Muscle of leg (tissue), 11 donors: ENCODE results near the gene TRMT10B. TPM values are rescaled to one million over a fixed set of nuclear protein-coding genes. Genes with fewer than 3 reads are reported as not detected.
"Not testable (repeated sequence)": the region's sequence is repeated elsewhere in the genome, so short reads cannot be mapped to it uniquely, and the experiment has no call there.

Experiments
- DNase-seq: peaks from one replicate; pipeline ENCODE4 v3.0.0; 2013
- H3K27ac ChIP-seq: one replicate; pipeline ENCODE4 v1.5.1; 2013; ENCODE audit warnings: mild to moderate bottlenecking, low read length, control low read depth
- H3K27me3 ChIP-seq: one replicate; pipeline ENCODE4 v1.6.1; 2013; ENCODE audit warnings: low read length; ENCODE audit not compliant: control insufficient read depth, insufficient read depth
- H3K36me3 ChIP-seq: one replicate; pipeline ENCODE4 v1.6.1; 2013; ENCODE audit warnings: low read length; ENCODE audit not compliant: control insufficient read depth, insufficient read depth
- H3K4me1 ChIP-seq: one replicate; pipeline ENCODE4 v1.6.1; 2013; ENCODE audit warnings: low read length; ENCODE audit not compliant: control insufficient read depth, insufficient read depth
- H3K4me3 ChIP-seq: one replicate; pipeline ENCODE4 v1.5.1; 2013; ENCODE audit warnings: low read length, control low read depth
- H3K9me3 ChIP-seq: replicated peaks from 2 replicates; pipeline ENCODE4 v1.6.1; 2013; ENCODE audit warnings: low read depth, low read length; ENCODE audit not compliant: control insufficient read depth
- WGBS: methylation state at CpG from one replicate; pipeline ENCODE4 v1.1.5; 2013; ENCODE audit warnings: missing lambda C conversion rate; ENCODE audit not compliant: insufficient coverage; 5-methylcytosine and 5-hydroxymethylcytosine counted together
- polyA plus RNA-seq, 8 donors: library from polyadenylated mRNA; unstranded; fragments of 120-200 nt; gene quantifications; one replicate each; pipeline versions ENCODE4 v1.2.1 to v1.2.3, GENCODE V29; 2013; ENCODE audit warnings: inconsistent platforms in 1 of 8, low replicate concordance in 1 of 8; ENCODE audit not compliant: insufficient read length in 8 of 8, insufficient read depth in 1 of 8
- total RNA-seq: library from RNA; stranded (reverse); fragments of 120-200 nt; gene quantifications from one replicate; pipeline ENCODE4 v1.2.4, GENCODE V29; 2013

TRMT10B gene
- total and polyA plus RNA-seq, 9 donors: 4.8 to 13.8 (median 9.3) TPM

- DNase-seq: peak; percentile 65
- H3K4me1 ChIP-seq: peaks cover 19% of the 10 kb centered on the region
- WGBS: 60% methylated on average over 2 of the region's 3 CpGs
- no peak overlapping the region for H3K4me3 ChIP-seq
- H3K36me3 ChIP-seq: no peaks in the 10 kb centered on the region
- no peaks in the 10 kb centered on the region for H3K27me3 ChIP-seq
- H3K27ac ChIP-seq: no peak overlapping the region
- H3K9me3 ChIP-seq: no peaks in the 10 kb centered on the region
Measured at GRCh38 chr9:37747271-37747753, 6.3 kb upstream of the TRMT10B start.

GRCh38 chr9:37749129-37749528, 4.5 kb upstream of the TRMT10B start:
- Histone ChIP-seq H3K4me1 (peaks cover 23% of the 10 kb centered on the region), H3K9me3 (peaks cover 4% of the 10 kb centered on the region), H3K4me3 (no peak overlapping the region), H3K27me3 (no peaks in the 10 kb centered on the region), H3K36me3 (no peaks in the 10 kb centered on the region), H3K27ac (no peak overlapping the region)
- WGBS: 55% methylated on average over 4 of the region's 5 CpGs
- no peak for DNase-seq

GRCh38 chr9:37751186-37751585, 2.4 kb upstream of the TRMT10B start:
- Histone ChIP-seq H3K36me3 (no peaks in the 10 kb centered on the region), H3K4me1 (peaks cover 15% of the 10 kb centered on the region), H3K4me3 (no peak overlapping the region), H3K27ac (no peak overlapping the region), H3K9me3 (peaks cover 4% of the 10 kb centered on the region), H3K27me3 (no peaks in the 10 kb centered on the region)
- DNase-seq: no peak
- 86% methylated on average over 6 of the region's 6 CpGs for WGBS

GRCh38 chr9:37751704-37752103, 1.9 kb upstream of the TRMT10B start:
- H3K4me1 ChIP-seq: peaks cover 10% of the 10 kb centered on the region
- H3K9me3 ChIP-seq, H3K36me3 ChIP-seq, H3K27ac ChIP-seq, DNase-seq, H3K4me3 ChIP-seq, H3K27me3 ChIP-seq: not testable (repeated sequence)
- 89% methylated on average over 18 of the region's 30 CpGs for WGBS

- not testable (repeated sequence) for H3K4me1 ChIP-seq, H3K27me3 ChIP-seq, DNase-seq, H3K4me3 ChIP-seq, H3K27ac ChIP-seq, H3K36me3 ChIP-seq, H3K9me3 ChIP-seq
- WGBS: 89% methylated on average over 8 of the region's 13 CpGs
Measured at GRCh38 chr9:37752112-37752511, 1.5 kb upstream of the TRMT10B start.

GRCh38 chr9:37752642-37753488, 740 bp upstream of the TRMT10B start:
- no peak for DNase-seq
- Histone ChIP-seq H3K27me3 (no peaks in the 10 kb centered on the region), H3K9me3 (peaks cover 4% of the 10 kb centered on the region), H3K4me1 (peaks cover 8% of the 10 kb centered on the region), H3K27ac (no peak overlapping the region), H3K36me3 (no peaks in the 10 kb centered on the region), H3K4me3 (peak overlapping the region; percentile 58)
- 91% methylated on average over 16 of the region's 29 CpGs for WGBS

- no peak for DNase-seq
- H3K9me3 ChIP-seq: no peaks in the 10 kb centered on the region
- H3K4me1 ChIP-seq: peaks cover 4% of the 10 kb centered on the region
- no peak overlapping the region for H3K4me3 ChIP-seq
- WGBS: 75% methylated on average over 2 of the region's 3 CpGs
- H3K36me3 ChIP-seq: no peaks in the 10 kb centered on the region
- no peak overlapping the region for H3K27ac ChIP-seq
- no peaks in the 10 kb centered on the region for H3K27me3 ChIP-seq
Measured at GRCh38 chr9:37758747-37759146, 5.1 kb downstream of the TRMT10B start.

GRCh38 chr9:37760416-37761161, 7.0 kb downstream of the TRMT10B start:
- H3K4me3 ChIP-seq: no peak overlapping the region
- WGBS: 90% methylated on average over 4 of the region's 7 CpGs
- H3K9me3 ChIP-seq: no peaks in the 10 kb centered on the region
- H3K4me1 ChIP-seq: no peaks in the 10 kb centered on the region
- H3K27me3 ChIP-seq: no peaks in the 10 kb centered on the region
- no peak for DNase-seq
- no peak overlapping the region for H3K27ac ChIP-seq
- peaks cover 4% of the 10 kb centered on the region for H3K36me3 ChIP-seq

GRCh38 chr9:37761511-37761910, 7.9 kb downstream of the TRMT10B start:
- Histone ChIP-seq H3K36me3 (peaks cover 4% of the 10 kb centered on the region), H3K4me1 (no peaks in the 10 kb centered on the region), H3K4me3 (no peak overlapping the region), H3K27me3 (no peaks in the 10 kb centered on the region), H3K27ac (no peak overlapping the region), H3K9me3 (no peaks in the 10 kb centered on the region)
- WGBS: 79% methylated on average over 2 of the region's 3 CpGs
- no peak for DNase-seq

GRCh38 chr9:37765263-37765662, 11.7 kb downstream of the TRMT10B start:
- H3K9me3 ChIP-seq, H3K27ac ChIP-seq, H3K4me1 ChIP-seq, H3K4me3 ChIP-seq, DNase-seq, H3K27me3 ChIP-seq: not testable (repeated sequence)
- H3K36me3 ChIP-seq: peaks cover 12% of the 10 kb centered on the region
- no CpG with 5 or more reads among the region's 6 CpGs for WGBS
